Suprapubic skin (tissue), 4 donors: ENCODE measurements around the gene ATXN3. TPM values are rescaled to one million over a fixed set of nuclear protein-coding genes. Genes with fewer than 3 reads are reported as not detected.

ENCODE experiments used
- DNase-seq, 2 donors: peaks; one replicate each; pipeline ENCODE4 v3.0.0-alpha.2; 2019; ENCODE audit warnings: low spot score in 2 of 2
- H3K27ac ChIP-seq: fragments of 200-600 bp; sonication (generic); one replicate; pipeline ENCODE4 v1.5.1; 2019
- H3K27me3 ChIP-seq: fragments of 200-600 bp; sonication (generic); one replicate; pipeline ENCODE4 v1.5.1; 2019
- H3K36me3 ChIP-seq: fragments of 200-600 bp; sonication (generic); one replicate; pipeline ENCODE4 v1.5.1; 2019
- H3K4me1 ChIP-seq: fragments of 200-600 bp; sonication (generic); one replicate; pipeline ENCODE4 v1.5.1; 2019
- H3K4me3 ChIP-seq: fragments of 200-600 bp; sonication (generic); one replicate; pipeline ENCODE4 v1.5.1; 2019; ENCODE audit warnings: mild to moderate bottlenecking
- H3K9me3 ChIP-seq: fragments of 200-600 bp; sonication (generic); one replicate; pipeline ENCODE4 v1.5.1; 2019
- CTCF ChIP-seq, 2 donors: fragments of 200-600 bp in 1 of 2; fragments of 450-650 bp in 1 of 2; sonication (generic) in 1 of 2; IDR thresholded peaks; one replicate each; pipeline ENCODE4 v1.5.1; 2016 to 2019; ENCODE audit warnings: antibody characterized with exemption in 2 of 2, mild to moderate bottlenecking in 1 of 2, moderate library complexity in 1 of 2
- EP300 ChIP-seq: sonication (generic); formaldehyde crosslinking; IDR thresholded peaks from one replicate; pipeline ENCODE4 v1.6.1; 2017; ENCODE audit warnings: antibody characterized with exemption
- POLR2A ChIP-seq, 2 donors: fragments of 450-650 bp; IDR thresholded peaks; one replicate each; pipeline ENCODE4 v1.6.1; 2017; ENCODE audit warnings: antibody characterized with exemption in 2 of 2, mild to moderate bottlenecking in 2 of 2, moderate library complexity in 2 of 2
- POLR2AphosphoS5 ChIP-seq, 3 donors: sonication (generic); formaldehyde crosslinking; IDR thresholded peaks; one replicate each; pipeline ENCODE4 v1.6.1; 2017; ENCODE audit warnings: antibody characterized with exemption in 3 of 3
- WGBS: methylation state at CpG from one replicate; pipeline ENCODE4 v1.1.5; 2018; 5-methylcytosine and 5-hydroxymethylcytosine counted together
- total RNA-seq, 4 donors: library from RNA; depleted of rRNA; stranded (reverse); fragments of >200 nt; gene quantifications; one replicate each; pipeline ENCODE4 v1.1.0, GENCODE V29; 2016

The ATXN3 gene
- total RNA-seq, 4 donors from 2014 or later: 35.2 to 76.9 (median 39.1) TPM

GRCh38 chr14:92040431-92041051 is 65.8 kb downstream of the ATXN3 start:
- H3K36me3 ChIP-seq: peaks cover 21% of the 10 kb centered on the region
- TF ChIP-seq EP300 (no peak), POLR2AphosphoS5 (IDR thresholded peaks at IDR 0.05) (no peak), CTCF (IDR thresholded peaks at IDR 0.05) (no peak), POLR2A (IDR thresholded peaks at IDR 0.05) (no peak)
- no peak for DNase-seq

DNA sequence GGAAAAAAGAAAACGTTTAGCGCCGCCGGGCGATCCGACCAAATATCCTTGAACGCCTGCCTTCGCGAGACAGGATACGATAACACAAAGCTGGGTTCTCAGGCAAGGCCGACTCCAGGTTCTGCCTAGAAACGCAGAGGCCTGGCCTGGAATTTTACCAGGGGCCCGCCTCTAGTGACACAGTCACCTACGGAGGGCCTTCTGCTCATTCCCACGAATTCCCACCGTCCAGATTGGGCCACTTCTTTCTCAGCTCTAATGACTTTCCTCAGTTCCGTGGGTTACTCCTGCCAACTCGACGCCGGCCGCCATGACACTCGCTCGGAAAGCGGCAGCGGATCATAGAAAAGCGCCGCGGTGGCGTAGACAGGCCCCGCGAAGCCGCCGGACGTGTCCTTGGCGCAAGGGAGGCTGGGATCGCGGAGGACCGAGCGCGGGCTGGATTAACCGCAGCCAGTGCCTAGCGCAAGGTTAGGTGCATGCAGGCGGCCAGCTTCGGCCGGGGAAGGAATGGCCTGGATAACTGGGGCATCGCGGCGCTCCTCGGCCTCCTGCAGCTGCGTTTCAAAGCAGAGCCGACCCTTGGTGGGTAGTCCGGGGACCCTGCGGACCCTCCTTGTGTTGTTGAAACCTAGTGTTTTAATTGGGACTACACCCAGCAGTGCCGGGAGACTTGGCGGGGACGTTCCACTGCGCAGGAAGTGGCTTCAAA is 66.5 kb downstream of the ATXN3 start, which contains the start of gene TRIP11:
TSS of gene TRIP11 (minus strand) at position 341 of the 712 bp plus-strand sequence. CDS start 374 bp downstream, outside the sequence.
- Histone ChIP-seq H3K27ac (peak within 1 kb of the TSS; percentile 96), H3K27me3 (no peaks in the 10 kb centered on the region), H3K4me3 (peak within 1 kb of the TSS; percentile 88), H3K9me3 (no peaks in the 10 kb centered on the region), H3K36me3 (peaks cover 15% of the 10 kb centered on the region), H3K4me1 (peaks cover 35% of the 10 kb centered on the region)
- WGBS: under 1% methylated on average over 20 of the region's 57 CpGs
- TF ChIP-seq POLR2AphosphoS5 (IDR thresholded peaks at IDR 0.05) (peak; percentile 26 to 88 (median 83)), CTCF (IDR thresholded peaks at IDR 0.05) (no peak), POLR2A (IDR thresholded peaks at IDR 0.05) (peak in 1 of 2 donors; percentile 72), EP300 (no peak)
- DNase-seq: peak; percentile 95 to 96

More at GRCh38 chr14:92040431-92041051, 65.8 kb downstream of the ATXN3 start:
- Histone ChIP-seq H3K27me3 (no peaks in the 10 kb centered on the region), H3K27ac (peak overlapping the region; percentile 96), H3K9me3 (no peaks in the 10 kb centered on the region), H3K4me3 (peak overlapping the region; percentile 88), H3K4me1 (peaks cover 35% of the 10 kb centered on the region)
- WGBS: under 1% methylated on average over 13 of the region's 13 CpGs

GRCh38 chr14:92039063-92039718 is 67.2 kb downstream of the ATXN3 start:
- Histone ChIP-seq H3K27me3 (no peaks in the 10 kb centered on the region), H3K27ac (peak overlapping the region; percentile 96), H3K4me1 (peaks cover 35% of the 10 kb centered on the region), H3K4me3 (peak overlapping the region; percentile 88), H3K36me3 (peaks cover 8% of the 10 kb centered on the region), H3K9me3 (no peaks in the 10 kb centered on the region)
- no peak for TF ChIP-seq POLR2A (IDR thresholded peaks at IDR 0.05)
- TF ChIP-seq CTCF (IDR thresholded peaks at IDR 0.05): no peak
- no peak for TF ChIP-seq POLR2AphosphoS5 (IDR thresholded peaks at IDR 0.05)
- no peak for TF ChIP-seq EP300
- DNase-seq: no peak
- under 1% methylated on average over 20 of the region's 22 CpGs for WGBS

- DNase-seq: no peak
- peaks cover 35% of the 10 kb centered on the region for H3K4me1 ChIP-seq
- peak overlapping the region; percentile 88 for H3K4me3 ChIP-seq
- H3K27me3 ChIP-seq: no peaks in the 10 kb centered on the region
- no peaks in the 10 kb centered on the region for H3K9me3 ChIP-seq
- no peaks in the 10 kb centered on the region for H3K36me3 ChIP-seq
- no peak overlapping the region for H3K27ac ChIP-seq
- TF ChIP-seq CTCF (IDR thresholded peaks at IDR 0.05): no peak
- no peak for TF ChIP-seq EP300
- no peak for TF ChIP-seq POLR2A (IDR thresholded peaks at IDR 0.05)
- no peak for TF ChIP-seq POLR2AphosphoS5 (IDR thresholded peaks at IDR 0.05)
- WGBS: 26% methylated on average over 3 of the region's 3 CpGs
Measured at GRCh38 chr14:92037989-92038388, 68.4 kb downstream of the ATXN3 start.

GRCh38 chr14:92035890-92036289 is 70.5 kb downstream of the ATXN3 start:
- DNase-seq: no peak
- 75% methylated on average over 1 of the region's 1 CpG for WGBS
- H3K4me3 ChIP-seq: no peak overlapping the region
- H3K27me3 ChIP-seq: no peaks in the 10 kb centered on the region
- no peaks in the 10 kb centered on the region for H3K9me3 ChIP-seq
- no peak overlapping the region for H3K27ac ChIP-seq
- H3K4me1 ChIP-seq: peaks cover 31% of the 10 kb centered on the region
- TF ChIP-seq POLR2A (IDR thresholded peaks at IDR 0.05): no peak
- no peak for TF ChIP-seq CTCF (IDR thresholded peaks at IDR 0.05)
- TF ChIP-seq POLR2AphosphoS5 (IDR thresholded peaks at IDR 0.05): no peak
- no peak for TF ChIP-seq EP300
- peaks cover 20% of the 10 kb centered on the region for H3K36me3 ChIP-seq
